ENCODE results near the gene MBNL1.
"Not testable (repeated sequence)": the region's sequence is repeated elsewhere in the genome, so short reads cannot be mapped to it uniquely, and the experiment has no call there.

Gene MBNL1

GRCh38 chr3:152327203-152327602, 58.5 kb downstream of the MBNL1 start:
- Histone ChIP-seq H3K27ac (ENCODE audit: low read depth, low read length) (no peak overlapping the region), H3K27me3 (ENCODE audit: control insufficient read depth in 1 of 2, insufficient read depth in 2 of 2, low read length in 2 of 2) (no peaks in the 10 kb centered on the region), H3K4me1 (ENCODE audit: control insufficient read depth in 1 of 2, insufficient read depth in 2 of 2, low read length in 2 of 2) (peaks cover 10 to 25% of the 10 kb centered on the region in 2 donors)

GRCh38 chr3:152328841-152329240, 60.1 kb downstream of the MBNL1 start:
- Histone ChIP-seq H3K4me3 (ENCODE audit: low read depth in 1 of 2, low read length in 2 of 2) (no peak overlapping the region), H3K9me3 (ENCODE audit: control insufficient read depth in 1 of 2, low read length in 2 of 2) (peaks cover 0 to 4% of the 10 kb centered on the region in 2 donors), H3K4me1 (ENCODE audit: control insufficient read depth in 1 of 2, insufficient read depth in 2 of 2, low read length in 2 of 2) (peaks cover 10 to 17% of the 10 kb centered on the region in 2 donors), H3K27me3 (ENCODE audit: control insufficient read depth in 1 of 2, insufficient read depth in 2 of 2, low read length in 2 of 2) (no peaks in the 10 kb centered on the region), H3K27ac (ENCODE audit: low read depth, low read length) (no peak overlapping the region), H3K36me3 (ENCODE audit: control insufficient read depth in 1 of 2, insufficient read depth in 2 of 2, low read length in 2 of 2) (no peaks in the 10 kb centered on the region), H3K9ac (ENCODE audit: low read depth in 1 of 2, low read length in 2 of 2) (no peak overlapping the region)

More at GRCh38 chr3:152327203-152327602, 58.5 kb downstream of the MBNL1 start:
- Histone ChIP-seq H3K9ac (ENCODE audit: low read depth in 1 of 2, low read length in 2 of 2) (no peak overlapping the region), H3K9me3 (ENCODE audit: control insufficient read depth in 1 of 2, low read length in 2 of 2) (peaks cover 0 to 4% of the 10 kb centered on the region in 2 donors), H3K4me3 (ENCODE audit: low read depth in 1 of 2, low read length in 2 of 2) (no peak overlapping the region), H3K36me3 (ENCODE audit: control insufficient read depth in 1 of 2, insufficient read depth in 2 of 2, low read length in 2 of 2) (no peaks in the 10 kb centered on the region)

GRCh38 chr3:152330559-152330958, 61.8 kb downstream of the MBNL1 start:
- Histone ChIP-seq H3K9ac (ENCODE audit: low read depth in 1 of 2, low read length in 2 of 2) (no peak overlapping the region), H3K27me3 (ENCODE audit: control insufficient read depth in 1 of 2, insufficient read depth in 2 of 2, low read length in 2 of 2) (no peaks in the 10 kb centered on the region), H3K9me3 (ENCODE audit: control insufficient read depth in 1 of 2, low read length in 2 of 2) (peaks cover 0 to 4% of the 10 kb centered on the region in 2 donors), H3K4me1 (ENCODE audit: control insufficient read depth in 1 of 2, insufficient read depth in 2 of 2, low read length in 2 of 2) (peaks cover 12% of the 10 kb centered on the region in 2 donors), H3K27ac (ENCODE audit: low read depth, low read length) (no peak overlapping the region), H3K4me3 (ENCODE audit: low read depth in 1 of 2, low read length in 2 of 2) (no peak overlapping the region), H3K36me3 (ENCODE audit: control insufficient read depth in 1 of 2, insufficient read depth in 2 of 2, low read length in 2 of 2) (peaks cover 0 to 8% of the 10 kb centered on the region in 2 donors)

- Histone ChIP-seq H3K9ac (ENCODE audit: low read depth in 1 of 2, low read length in 2 of 2) (no peak overlapping the region), H3K27me3 (ENCODE audit: control insufficient read depth in 1 of 2, insufficient read depth in 2 of 2, low read length in 2 of 2) (no peaks in the 10 kb centered on the region), H3K4me1 (ENCODE audit: control insufficient read depth in 1 of 2, insufficient read depth in 2 of 2, low read length in 2 of 2) (peaks cover 12% of the 10 kb centered on the region in 2 donors), H3K27ac (ENCODE audit: low read depth, low read length) (no peak overlapping the region), H3K4me3 (ENCODE audit: low read depth in 1 of 2, low read length in 2 of 2) (no peak overlapping the region), H3K36me3 (ENCODE audit: control insufficient read depth in 1 of 2, insufficient read depth in 2 of 2, low read length in 2 of 2) (peaks cover 0 to 8% of the 10 kb centered on the region in 2 donors), H3K9me3 (ENCODE audit: control insufficient read depth in 1 of 2, low read length in 2 of 2) (peaks cover 0 to 1% of the 10 kb centered on the region in 2 donors)
These were observed 62.4 kb downstream of the MBNL1 start for GRCh38 chr3:152331018-152331541.

GRCh38 chr3:152331998-152332397, 63.3 kb downstream of the MBNL1 start:
- Histone ChIP-seq H3K4me1 (ENCODE audit: control insufficient read depth in 1 of 2, insufficient read depth in 2 of 2, low read length in 2 of 2) (peaks cover 12 to 15% of the 10 kb centered on the region in 2 donors), H3K36me3 (ENCODE audit: control insufficient read depth in 1 of 2, insufficient read depth in 2 of 2, low read length in 2 of 2) (peaks cover 0 to 8% of the 10 kb centered on the region in 2 donors), H3K27ac (ENCODE audit: low read depth, low read length) (no peak overlapping the region), H3K9ac (ENCODE audit: low read depth in 1 of 2, low read length in 2 of 2) (no peak overlapping the region), H3K9me3 (ENCODE audit: control insufficient read depth in 1 of 2, low read length in 2 of 2) (no peaks in the 10 kb centered on the region), H3K27me3 (ENCODE audit: control insufficient read depth in 1 of 2, insufficient read depth in 2 of 2, low read length in 2 of 2) (no peaks in the 10 kb centered on the region), H3K4me3 (ENCODE audit: low read depth in 1 of 2, low read length in 2 of 2) (no peak overlapping the region)

GRCh38 chr3:152333928-152334327, 65.2 kb downstream of the MBNL1 start:
- no peak overlapping the region for H3K9ac ChIP-seq (ENCODE audit: low read depth in 1 of 2, low read length in 2 of 2)
- peaks cover 12 to 15% of the 10 kb centered on the region in 2 donors for H3K4me1 ChIP-seq (ENCODE audit: control insufficient read depth in 1 of 2, insufficient read depth in 2 of 2, low read length in 2 of 2)
- H3K27ac ChIP-seq (ENCODE audit: low read depth, low read length): no peak overlapping the region
- H3K36me3 ChIP-seq (ENCODE audit: control insufficient read depth in 1 of 2, insufficient read depth in 2 of 2, low read length in 2 of 2): peaks cover 0 to 12% of the 10 kb centered on the region in 2 donors
- no peaks in the 10 kb centered on the region for H3K27me3 ChIP-seq (ENCODE audit: control insufficient read depth in 1 of 2, insufficient read depth in 2 of 2, low read length in 2 of 2)
- H3K4me3 ChIP-seq (ENCODE audit: low read depth in 1 of 2, low read length in 2 of 2): no peak overlapping the region
- H3K9me3 ChIP-seq (ENCODE audit: control insufficient read depth in 1 of 2, low read length in 2 of 2): no peaks in the 10 kb centered on the region

- Histone ChIP-seq H3K9ac (ENCODE audit: low read depth in 1 of 2, low read length in 2 of 2) (no peak overlapping the region), H3K36me3 (ENCODE audit: control insufficient read depth in 1 of 2, insufficient read depth in 2 of 2, low read length in 2 of 2) (peaks cover 0 to 12% of the 10 kb centered on the region in 2 donors), H3K4me1 (ENCODE audit: control insufficient read depth in 1 of 2, insufficient read depth in 2 of 2, low read length in 2 of 2) (peaks cover 12 to 15% of the 10 kb centered on the region in 2 donors), H3K27me3 (ENCODE audit: control insufficient read depth in 1 of 2, insufficient read depth in 2 of 2, low read length in 2 of 2) (no peaks in the 10 kb centered on the region), H3K9me3 (ENCODE audit: control insufficient read depth in 1 of 2, low read length in 2 of 2) (no peaks in the 10 kb centered on the region), H3K27ac (ENCODE audit: low read depth, low read length) (no peak overlapping the region), H3K4me3 (ENCODE audit: low read depth in 1 of 2, low read length in 2 of 2) (no peak overlapping the region)
These were observed 66.0 kb downstream of the MBNL1 start for GRCh38 chr3:152334761-152335160.

- no peak overlapping the region for H3K9ac ChIP-seq (ENCODE audit: low read depth in 1 of 2, low read length in 2 of 2)
- no peaks in the 10 kb centered on the region for H3K9me3 ChIP-seq (ENCODE audit: control insufficient read depth in 1 of 2, low read length in 2 of 2)
- no peak overlapping the region for H3K4me3 ChIP-seq (ENCODE audit: low read depth in 1 of 2, low read length in 2 of 2)
- H3K36me3 ChIP-seq (ENCODE audit: control insufficient read depth in 1 of 2, insufficient read depth in 2 of 2, low read length in 2 of 2): peaks cover 0 to 15% of the 10 kb centered on the region in 2 donors
- H3K4me1 ChIP-seq (ENCODE audit: control insufficient read depth in 1 of 2, insufficient read depth in 2 of 2, low read length in 2 of 2): peaks cover 12 to 15% of the 10 kb centered on the region in 2 donors
- H3K27me3 ChIP-seq (ENCODE audit: control insufficient read depth in 1 of 2, insufficient read depth in 2 of 2, low read length in 2 of 2): no peaks in the 10 kb centered on the region
- H3K27ac ChIP-seq (ENCODE audit: low read depth, low read length): no peak overlapping the region
These were observed 66.5 kb downstream of the MBNL1 start for GRCh38 chr3:152335273-152335672.

- not testable (repeated sequence) for H3K27ac ChIP-seq (ENCODE audit: low read depth, low read length); H3K9ac ChIP-seq (ENCODE audit: low read depth in 1 of 2, low read length in 2 of 2); H3K4me1 ChIP-seq (ENCODE audit: control insufficient read depth in 1 of 2, insufficient read depth in 2 of 2, low read length in 2 of 2); H3K4me3 ChIP-seq (ENCODE audit: low read depth in 1 of 2, low read length in 2 of 2); H3K9me3 ChIP-seq (ENCODE audit: control insufficient read depth in 1 of 2, low read length in 2 of 2); H3K27me3 ChIP-seq (ENCODE audit: control insufficient read depth in 1 of 2, insufficient read depth in 2 of 2, low read length in 2 of 2)
- peaks cover 0 to 20% of the 10 kb centered on the region in 2 donors for H3K36me3 ChIP-seq (ENCODE audit: control insufficient read depth in 1 of 2, insufficient read depth in 2 of 2, low read length in 2 of 2)
These were observed 68.6 kb downstream of the MBNL1 start for GRCh38 chr3:152337337-152337736.

- Histone ChIP-seq H3K9ac (ENCODE audit: low read depth in 1 of 2, low read length in 2 of 2) (no peak overlapping the region), H3K9me3 (ENCODE audit: control insufficient read depth in 1 of 2, low read length in 2 of 2) (no peaks in the 10 kb centered on the region), H3K4me3 (ENCODE audit: low read depth in 1 of 2, low read length in 2 of 2) (no peak overlapping the region), H3K4me1 (ENCODE audit: control insufficient read depth in 1 of 2, insufficient read depth in 2 of 2, low read length in 2 of 2) (peaks cover 0 to 8% of the 10 kb centered on the region in 2 donors), H3K36me3 (ENCODE audit: control insufficient read depth in 1 of 2, insufficient read depth in 2 of 2, low read length in 2 of 2) (peaks cover 1 to 21% of the 10 kb centered on the region in 2 donors), H3K27ac (ENCODE audit: low read depth, low read length) (no peak overlapping the region), H3K27me3 (ENCODE audit: control insufficient read depth in 1 of 2, insufficient read depth in 2 of 2, low read length in 2 of 2) (no peaks in the 10 kb centered on the region)
These were observed 69.5 kb downstream of the MBNL1 start for GRCh38 chr3:152338159-152338720.
